Measurements from ENCODE around the gene HDAC4. TPM values are rescaled to one million over a fixed set of nuclear protein-coding genes. Genes with fewer than 3 reads are reported as not detected.

HDAC4 gene
- total RNA-seq, 1 donor from 2014 or later: 44.7 TPM

DNA sequence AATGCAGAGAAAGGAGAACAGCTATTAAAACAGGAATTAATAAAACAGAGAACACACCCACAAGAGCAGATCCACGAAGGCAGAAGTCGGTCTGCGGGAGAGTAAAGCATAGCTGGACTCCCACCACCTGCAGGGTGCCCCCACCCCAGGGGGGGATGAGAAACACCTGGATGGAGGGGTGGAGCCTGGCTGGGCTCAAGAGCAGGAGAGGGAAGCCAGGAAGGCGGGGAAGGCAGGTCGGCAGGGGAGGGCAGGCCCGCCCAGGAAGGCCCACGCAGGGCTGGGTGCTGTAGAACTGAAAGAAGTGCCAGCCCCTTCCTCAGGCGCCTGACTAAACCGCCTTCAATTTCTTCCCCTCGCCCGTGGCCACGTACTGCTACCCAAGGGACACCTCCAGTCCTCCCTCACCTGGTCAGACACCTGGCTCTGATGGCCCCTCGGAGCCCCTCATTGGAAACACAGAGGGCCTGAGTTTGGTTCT, 175.4 kb downstream of the HDAC4 start:
- DNase-seq: no peak
- intact Hi-C loops (cut with micrococcal nuclease): no loop called here
- peaks cover 45% of the 10 kb centered on the region for H3K4me1 Mint-ChIP-seq
- H3K4me3 Mint-ChIP-seq: no peak overlapping the region
- H3K27ac Mint-ChIP-seq: no peak overlapping the region
- peaks cover 16% of the 10 kb centered on the region for H3K36me3 Mint-ChIP-seq (ENCODE audit: low read depth)
- no peaks in the 10 kb centered on the region for H3K27me3 Mint-ChIP-seq
- H3K9me3 Mint-ChIP-seq: no peaks in the 10 kb centered on the region

DNA sequence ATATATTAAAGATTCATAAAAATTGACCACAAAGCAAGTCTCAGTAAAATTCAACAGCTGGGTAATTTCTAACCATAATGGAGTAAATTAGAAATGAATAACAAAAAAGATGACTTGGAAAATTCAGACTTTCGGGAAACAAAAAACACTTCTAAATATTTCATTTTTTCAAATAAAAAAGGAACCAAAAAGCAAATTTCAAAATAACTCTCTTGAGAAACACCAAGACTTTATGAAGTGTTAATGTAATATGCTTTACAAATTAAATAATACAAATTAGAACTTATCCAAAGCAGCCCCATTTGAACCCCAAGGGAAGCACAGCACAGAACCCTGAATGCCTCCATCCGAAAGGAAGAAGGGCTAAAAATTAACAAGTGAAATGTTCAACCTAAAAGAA, 175.9 kb downstream of the HDAC4 start:
- peaks cover 20% of the 10 kb centered on the region for H3K36me3 Mint-ChIP-seq (ENCODE audit: low read depth)

DNA sequence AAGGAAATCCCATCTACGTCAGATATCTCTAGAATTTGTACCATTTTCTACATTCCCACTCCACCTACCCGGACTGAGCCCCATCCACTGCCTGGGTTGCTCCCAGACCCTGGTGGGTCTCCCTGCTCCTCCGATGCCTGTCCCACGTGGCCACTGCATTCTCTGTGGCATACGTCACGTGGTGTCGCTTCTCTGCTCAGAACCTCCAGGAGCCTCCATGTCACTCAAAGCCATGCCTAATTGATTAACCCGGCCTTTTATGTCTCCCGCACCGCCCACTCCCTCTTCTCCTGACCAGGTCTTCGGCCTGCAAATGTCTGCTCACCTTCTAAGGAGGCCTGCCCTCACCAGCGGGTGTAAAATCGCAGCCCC, 176.6 kb downstream of the HDAC4 start:
- DNase-seq: no peak
- H3K9me3 Mint-ChIP-seq: no peaks in the 10 kb centered on the region
- intact Hi-C loops (cut with micrococcal nuclease): no loop called here
- peaks cover 41% of the 10 kb centered on the region for H3K4me1 Mint-ChIP-seq
- peaks cover 22% of the 10 kb centered on the region for H3K36me3 Mint-ChIP-seq (ENCODE audit: low read depth)
- H3K27ac Mint-ChIP-seq: no peak overlapping the region
- H3K27me3 Mint-ChIP-seq: no peaks in the 10 kb centered on the region
- H3K4me3 Mint-ChIP-seq: no peak overlapping the region

More for the DNA sequence above, 175.9 kb downstream of the HDAC4 start:
- no peak overlapping the region for H3K4me3 Mint-ChIP-seq
- intact Hi-C loops (cut with micrococcal nuclease): no loop called here
- no peaks in the 10 kb centered on the region for H3K9me3 Mint-ChIP-seq
- peaks cover 45% of the 10 kb centered on the region for H3K4me1 Mint-ChIP-seq
- H3K27ac Mint-ChIP-seq: no peak overlapping the region
- no peaks in the 10 kb centered on the region for H3K27me3 Mint-ChIP-seq
- no peak for DNase-seq

DNA sequence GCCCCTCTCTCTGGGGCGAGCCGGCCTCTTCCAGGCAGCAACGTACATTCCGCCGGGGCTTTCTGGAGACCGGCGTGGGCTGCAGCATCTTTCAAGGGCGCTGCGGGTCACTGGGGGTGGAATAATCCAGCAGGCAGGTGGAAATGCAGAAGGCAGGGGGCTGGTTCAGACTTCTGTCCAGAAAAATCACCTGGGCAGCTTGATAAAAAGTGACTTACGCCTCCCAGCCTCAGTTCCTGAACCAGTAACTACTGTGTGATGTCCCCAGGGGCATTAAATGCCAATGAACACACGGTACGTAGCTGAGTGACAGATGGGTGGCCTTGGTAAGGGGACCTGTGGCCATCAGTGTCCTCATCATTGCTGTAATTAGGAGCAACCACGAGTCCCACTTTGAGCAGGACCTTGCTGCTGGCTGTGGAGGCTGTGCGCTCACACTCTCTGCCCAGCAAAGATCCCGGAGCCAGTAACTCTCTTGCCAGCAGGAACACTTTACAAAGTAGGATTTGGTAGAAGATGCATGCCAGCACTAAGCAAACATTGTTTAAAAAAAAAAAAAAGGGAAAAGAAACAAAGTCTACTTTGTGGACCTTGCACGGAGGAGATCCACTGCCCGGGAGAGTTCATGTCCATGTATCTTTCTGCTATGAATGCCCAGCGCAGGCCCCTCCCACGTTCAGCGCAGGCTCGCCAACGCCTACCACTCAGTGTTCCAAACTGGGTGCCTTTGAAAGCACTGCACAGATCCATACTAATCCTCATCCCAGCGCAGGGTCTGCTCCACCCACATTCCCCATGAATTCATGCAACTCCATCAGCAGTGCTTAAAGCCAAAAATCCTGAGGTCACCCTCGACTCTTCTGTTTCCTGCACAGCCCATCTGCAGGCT, 177.3 kb downstream of the HDAC4 start:
- Mint-ChIP-seq H3K27me3 (no peaks in the 10 kb centered on the region), H3K4me1 (peaks cover 41% of the 10 kb centered on the region), H3K27ac (no peak overlapping the region), H3K36me3 (ENCODE audit: low read depth) (peaks cover 23% of the 10 kb centered on the region), H3K4me3 (no peak overlapping the region), H3K9me3 (no peaks in the 10 kb centered on the region)
- intact Hi-C loops (cut with micrococcal nuclease): no loop called here
- DNase-seq: no peak

DNA sequence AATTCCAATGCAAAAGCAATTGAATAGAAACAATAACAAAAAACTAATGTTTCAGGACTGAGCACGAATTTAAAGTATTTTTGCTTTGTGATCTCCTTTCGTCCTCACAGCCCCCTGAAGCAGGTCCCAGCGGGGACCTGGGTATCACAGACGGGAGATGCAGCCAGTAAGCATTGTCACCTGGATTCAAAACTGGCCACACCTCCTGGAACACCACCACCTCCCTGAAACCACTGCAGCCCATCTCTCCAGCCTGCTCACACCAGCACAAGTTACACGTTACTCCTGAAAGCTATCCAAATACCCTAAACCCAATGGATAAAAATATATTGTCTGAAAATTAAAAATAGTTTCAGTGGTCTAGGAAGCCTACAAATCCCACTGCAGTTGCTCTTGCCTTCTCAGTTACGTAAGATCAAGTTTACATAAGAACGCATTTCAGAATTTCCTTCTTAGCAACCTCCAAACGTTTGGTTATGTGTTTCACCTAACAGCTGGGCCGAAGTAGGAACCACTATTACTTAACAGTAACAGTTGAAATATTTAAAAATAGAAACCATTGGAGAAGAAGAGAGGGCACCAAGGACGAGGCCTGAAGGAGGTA, 178.0 kb downstream of the HDAC4 start:
- peaks cover 39% of the 10 kb centered on the region for H3K4me1 Mint-ChIP-seq
- H3K27me3 Mint-ChIP-seq: no peaks in the 10 kb centered on the region
- no peak for DNase-seq
- peak overlapping the region; percentile 12 for H3K4me3 Mint-ChIP-seq
- peaks cover 17% of the 10 kb centered on the region for H3K36me3 Mint-ChIP-seq (ENCODE audit: low read depth)
- intact Hi-C loops (cut with micrococcal nuclease): no loop called here
- H3K9me3 Mint-ChIP-seq: no peaks in the 10 kb centered on the region
- no peak overlapping the region for H3K27ac Mint-ChIP-seq

DNA sequence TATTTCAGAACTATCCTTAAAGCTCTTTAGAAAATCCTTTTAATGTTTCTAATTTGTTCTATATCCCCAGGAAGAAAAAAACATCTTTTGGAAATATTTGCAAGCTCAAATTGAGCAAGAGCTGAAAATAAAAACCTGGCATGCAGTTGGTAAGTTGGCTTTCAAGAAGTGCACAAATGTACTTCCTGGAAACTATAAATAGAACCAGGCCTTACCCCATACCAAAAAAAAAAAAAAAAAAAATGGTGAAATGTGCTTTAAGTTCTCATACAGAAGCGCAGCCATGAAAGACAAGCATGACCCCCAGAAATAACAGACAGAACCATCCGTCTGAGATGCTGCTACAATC, 178.5 kb downstream of the HDAC4 start:
- Mint-ChIP-seq H3K9me3 (no peaks in the 10 kb centered on the region), H3K36me3 (ENCODE audit: low read depth) (peaks cover 19% of the 10 kb centered on the region)

DNA sequence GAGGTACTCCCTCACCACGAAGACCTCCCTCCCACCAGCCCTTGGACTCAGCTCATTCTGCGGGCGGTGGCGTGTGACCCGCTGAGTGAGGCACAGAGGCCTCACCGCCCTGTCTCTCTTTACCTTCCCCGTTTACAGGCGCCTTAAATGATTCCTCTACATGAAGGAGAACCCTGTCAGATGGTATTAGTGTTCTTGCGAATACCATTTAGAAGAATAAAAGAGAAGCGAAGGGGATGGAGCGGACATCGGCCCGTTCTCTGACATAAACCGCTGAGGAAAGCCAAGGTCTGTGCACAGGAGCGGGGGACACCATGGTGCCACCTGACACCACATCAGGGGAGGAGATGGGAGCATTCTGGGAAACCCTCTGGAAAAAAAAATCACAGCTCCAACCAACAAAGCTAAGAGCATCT, 179.8 kb downstream of the HDAC4 start:
- intact Hi-C loops (cut with micrococcal nuclease): no loop called here
- H3K4me1 Mint-ChIP-seq: peaks cover 51% of the 10 kb centered on the region
- H3K9me3 Mint-ChIP-seq: no peaks in the 10 kb centered on the region
- peaks cover 20% of the 10 kb centered on the region for H3K36me3 Mint-ChIP-seq (ENCODE audit: low read depth)
- no peak for DNase-seq
- no peak overlapping the region for H3K27ac Mint-ChIP-seq
- no peak overlapping the region for H3K4me3 Mint-ChIP-seq
- H3K27me3 Mint-ChIP-seq: no peaks in the 10 kb centered on the region

More for the DNA sequence above, 178.5 kb downstream of the HDAC4 start:
- Mint-ChIP-seq H3K4me3 (peak overlapping the region; percentile 12), H3K27ac (no peak overlapping the region), H3K27me3 (no peaks in the 10 kb centered on the region), H3K4me1 (peaks cover 43% of the 10 kb centered on the region)
- intact Hi-C loops (cut with micrococcal nuclease): no loop called here
- DNase-seq: no peak

DNA sequence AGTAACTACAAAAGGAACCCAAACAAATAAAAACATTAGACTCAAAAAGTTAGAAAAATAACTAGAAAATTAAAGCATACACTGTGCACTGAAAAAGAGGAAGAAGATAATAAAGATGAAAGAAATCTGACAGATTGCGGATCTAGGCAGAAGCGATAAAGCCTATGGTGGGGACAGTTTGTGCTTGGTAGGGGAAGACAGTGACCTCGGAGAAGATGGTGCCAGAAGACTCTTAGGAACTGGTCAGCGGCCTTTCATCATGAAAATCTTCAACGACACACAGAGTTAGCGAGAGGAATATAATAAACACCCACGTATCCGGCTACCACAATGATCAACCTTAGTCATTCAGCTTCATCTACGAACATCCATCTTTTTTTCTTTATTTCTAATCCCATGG, 180.5 kb downstream of the HDAC4 start:
- DNase-seq: no peak
- H3K36me3 Mint-ChIP-seq (ENCODE audit: low read depth): peaks cover 24% of the 10 kb centered on the region
- peaks cover 53% of the 10 kb centered on the region for H3K4me1 Mint-ChIP-seq
- no peak overlapping the region for H3K27ac Mint-ChIP-seq
- no peaks in the 10 kb centered on the region for H3K27me3 Mint-ChIP-seq
- H3K9me3 Mint-ChIP-seq: no peaks in the 10 kb centered on the region
- H3K4me3 Mint-ChIP-seq: no peak overlapping the region
- intact Hi-C loops (cut with micrococcal nuclease): no loop called here

DNA sequence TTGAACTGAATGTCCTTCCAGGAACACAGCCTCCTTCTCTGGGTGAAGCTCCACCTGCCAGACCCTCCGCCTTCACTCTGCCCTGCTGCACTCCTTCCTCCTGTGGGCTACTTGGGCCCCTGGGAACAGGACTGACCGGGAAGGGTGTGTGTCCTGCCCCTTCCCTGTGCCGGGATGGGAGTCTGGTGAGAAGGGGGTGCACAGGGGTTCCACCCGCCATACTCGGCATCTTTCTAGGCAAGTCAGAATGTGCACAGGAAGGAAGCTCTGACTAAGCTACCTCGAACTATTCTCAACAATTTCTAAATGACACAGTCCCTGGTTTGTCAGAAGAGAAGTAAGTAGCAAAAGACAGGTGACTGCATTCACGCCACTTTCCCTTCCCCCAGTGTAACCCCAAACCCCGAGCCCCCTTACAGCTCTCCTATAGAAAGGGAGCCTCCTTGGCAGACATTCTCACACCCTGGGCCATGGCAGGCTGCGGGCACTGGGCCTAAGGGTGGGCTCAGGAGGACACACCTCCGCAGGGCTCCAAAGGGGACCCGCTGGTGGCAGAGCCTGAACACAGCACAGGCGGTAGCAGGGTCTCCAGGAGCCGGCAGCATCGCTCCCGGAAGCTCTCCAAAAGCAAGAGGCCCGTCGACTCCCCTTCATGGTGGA, 184.1 kb downstream of the HDAC4 start:
- H3K9me3 Mint-ChIP-seq: no peaks in the 10 kb centered on the region
- DNase-seq: peak; percentile 78
- H3K36me3 Mint-ChIP-seq (ENCODE audit: low read depth): peaks cover 29% of the 10 kb centered on the region
- intact Hi-C loops (cut with micrococcal nuclease): loop anchor here (1.0 to 5.0 kb wide), 5 partner anchors 42 to 164 kb away; no protein-coding TSS in a partner anchor
- H3K4me3 Mint-ChIP-seq: peak overlapping the region; percentile 77
- peak overlapping the region; percentile 91 for H3K27ac Mint-ChIP-seq
- peaks cover 43% of the 10 kb centered on the region for H3K4me1 Mint-ChIP-seq
- H3K27me3 Mint-ChIP-seq: no peaks in the 10 kb centered on the region

DNA sequence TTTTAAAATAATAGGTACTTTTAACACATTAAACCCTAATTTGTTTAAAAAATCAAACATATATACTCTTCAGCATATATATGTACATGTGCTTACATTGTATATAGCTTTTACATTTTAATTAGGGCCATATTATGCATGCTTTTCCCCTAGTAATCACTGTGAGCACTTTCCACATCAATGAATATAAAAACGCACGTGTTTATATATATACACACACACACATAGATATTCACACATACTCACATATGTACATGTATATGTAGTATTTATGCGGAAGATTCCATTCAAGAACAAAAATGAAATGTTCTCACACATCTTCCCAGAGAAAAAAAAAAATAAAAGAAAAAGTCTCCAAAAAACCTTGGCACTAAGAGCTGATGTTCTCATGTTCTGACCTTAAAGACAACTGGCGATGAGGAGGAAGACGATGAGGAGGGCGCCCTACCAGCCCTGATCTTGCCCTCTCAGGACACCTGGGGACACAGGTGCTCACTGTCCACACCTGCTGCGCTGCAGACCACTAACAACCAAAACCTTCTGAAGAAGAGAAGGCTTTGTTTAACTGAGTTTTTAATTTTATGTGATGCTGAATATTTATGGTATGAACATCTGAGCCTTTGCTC, 184.7 kb downstream of the HDAC4 start:
- Mint-ChIP-seq H3K36me3 (ENCODE audit: low read depth) (peaks cover 29% of the 10 kb centered on the region), H3K27ac (peak overlapping the region; percentile 17), H3K27me3 (no peaks in the 10 kb centered on the region), H3K4me1 (peaks cover 44% of the 10 kb centered on the region), H3K4me3 (peak overlapping the region; percentile 77), H3K9me3 (no peaks in the 10 kb centered on the region)
- intact Hi-C loops (cut with micrococcal nuclease): loop anchor here (1.0 to 5.0 kb wide), 5 partner anchors 43 to 165 kb away; no protein-coding TSS in a partner anchor
- no peak for DNase-seq

DNA sequence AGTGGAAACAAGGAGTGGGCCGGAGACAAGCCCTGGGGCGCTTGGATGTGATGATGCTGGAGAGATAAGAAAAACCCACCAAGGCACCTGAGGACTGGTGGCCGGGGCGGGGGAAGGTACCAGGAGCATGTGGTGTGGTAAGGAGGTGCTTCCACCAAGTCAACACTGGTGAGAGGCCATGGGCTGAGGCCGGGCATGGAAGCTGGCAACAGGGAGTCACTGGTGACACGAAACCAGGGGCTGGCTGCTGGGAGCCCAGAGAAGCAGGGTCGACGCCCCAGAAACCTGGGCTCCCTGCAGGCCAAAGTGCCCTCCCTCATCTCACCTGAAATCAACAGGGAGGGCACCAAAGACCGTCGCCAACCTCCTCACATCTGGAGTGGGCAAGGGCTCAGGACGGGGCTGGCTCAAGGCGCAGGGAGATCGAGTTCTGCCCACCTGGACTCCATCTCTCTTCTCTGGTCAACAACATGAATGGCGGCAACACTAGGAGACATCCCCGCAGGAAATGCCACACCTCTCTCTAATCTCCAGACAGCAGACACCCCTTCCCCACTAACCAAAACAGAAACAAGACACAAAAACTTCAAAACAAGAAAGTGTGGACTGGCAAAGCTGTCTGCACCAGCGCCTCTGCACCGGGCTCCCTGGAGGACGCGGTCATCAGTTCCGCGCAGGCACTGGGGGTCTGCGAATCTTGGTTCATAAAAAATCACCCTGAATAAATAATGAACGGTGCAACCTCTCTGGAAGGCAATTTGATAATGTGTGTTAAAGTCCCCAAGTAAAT, 185.5 kb downstream of the HDAC4 start:
- Mint-ChIP-seq H3K27me3 (no peaks in the 10 kb centered on the region), H3K4me1 (peaks cover 40% of the 10 kb centered on the region), H3K4me3 (no peak overlapping the region), H3K9me3 (no peaks in the 10 kb centered on the region), H3K36me3 (ENCODE audit: low read depth) (peaks cover 23% of the 10 kb centered on the region), H3K27ac (no peak overlapping the region)
- intact Hi-C loops (cut with micrococcal nuclease): loop anchor here (5.0 kb wide), 1 partner anchor 107 kb away; no protein-coding TSS in a partner anchor
- no peak for DNase-seq

DNA sequence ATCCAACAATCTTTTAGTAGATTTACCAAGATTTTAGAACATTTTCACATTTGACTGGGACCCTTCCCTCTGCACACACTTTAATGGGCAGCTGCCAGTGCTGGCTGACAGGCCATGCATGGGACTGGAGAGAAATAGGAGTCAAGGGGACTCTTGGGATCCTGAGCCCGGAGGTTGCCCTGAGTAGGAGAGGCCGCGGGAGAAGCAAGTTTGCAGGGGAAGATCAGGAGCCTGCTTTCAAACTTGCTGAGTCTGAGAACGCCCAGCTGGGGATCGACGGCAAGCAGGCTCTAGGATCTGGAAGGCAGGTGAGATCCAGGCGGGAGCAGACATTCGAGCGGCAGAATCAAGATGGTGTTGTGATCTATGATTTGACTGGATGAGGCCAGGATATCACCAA, 186.1 kb downstream of the HDAC4 start:
- H3K27ac Mint-ChIP-seq: no peak overlapping the region
- DNase-seq: no peak
- no peaks in the 10 kb centered on the region for H3K27me3 Mint-ChIP-seq
- H3K9me3 Mint-ChIP-seq: no peaks in the 10 kb centered on the region
- H3K4me1 Mint-ChIP-seq: peaks cover 40% of the 10 kb centered on the region
- intact Hi-C loops (cut with micrococcal nuclease): loop anchor here (5.0 kb wide), 1 partner anchor 108 kb away; no protein-coding TSS in a partner anchor
- no peak overlapping the region for H3K4me3 Mint-ChIP-seq
- H3K36me3 Mint-ChIP-seq (ENCODE audit: low read depth): peaks cover 20% of the 10 kb centered on the region

DNA sequence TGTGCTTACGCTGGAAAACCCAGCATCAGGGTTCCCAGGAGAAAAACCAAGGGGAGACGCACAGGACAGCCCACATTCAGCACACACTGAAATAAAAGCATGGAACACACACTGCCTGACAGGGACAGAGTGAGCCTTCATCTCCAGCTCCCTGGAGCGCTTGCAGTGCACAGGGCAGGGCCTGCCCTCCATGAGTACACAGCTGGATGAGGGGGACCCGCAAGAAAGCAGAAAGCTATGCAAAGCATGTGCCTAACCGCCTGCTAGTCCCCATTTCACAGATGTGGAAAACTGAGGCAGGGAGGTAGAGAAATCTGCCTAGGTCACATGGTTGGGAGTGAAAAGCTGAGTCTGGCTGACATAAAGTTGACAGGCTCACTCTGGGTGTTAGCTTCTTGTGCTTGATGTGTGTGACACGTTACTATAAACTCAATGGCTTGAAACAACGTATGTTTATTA, 187.1 kb downstream of the HDAC4 start:
- no peaks in the 10 kb centered on the region for H3K27me3 Mint-ChIP-seq
- peaks cover 18% of the 10 kb centered on the region for H3K36me3 Mint-ChIP-seq (ENCODE audit: low read depth)
- no peak for DNase-seq
- H3K9me3 Mint-ChIP-seq: no peaks in the 10 kb centered on the region
- H3K27ac Mint-ChIP-seq: no peak overlapping the region
- intact Hi-C loops (cut with micrococcal nuclease): no loop called here
- no peak overlapping the region for H3K4me3 Mint-ChIP-seq
- H3K4me1 Mint-ChIP-seq: peaks cover 40% of the 10 kb centered on the region
